ENCODE results near the gene PID1. TPM values are rescaled to one million over a fixed set of nuclear protein-coding genes. Genes with fewer than 3 reads are reported as not detected.

The PID1 gene
- total RNA-seq, 2 experiments from 2014 or later: not detected

DNA sequence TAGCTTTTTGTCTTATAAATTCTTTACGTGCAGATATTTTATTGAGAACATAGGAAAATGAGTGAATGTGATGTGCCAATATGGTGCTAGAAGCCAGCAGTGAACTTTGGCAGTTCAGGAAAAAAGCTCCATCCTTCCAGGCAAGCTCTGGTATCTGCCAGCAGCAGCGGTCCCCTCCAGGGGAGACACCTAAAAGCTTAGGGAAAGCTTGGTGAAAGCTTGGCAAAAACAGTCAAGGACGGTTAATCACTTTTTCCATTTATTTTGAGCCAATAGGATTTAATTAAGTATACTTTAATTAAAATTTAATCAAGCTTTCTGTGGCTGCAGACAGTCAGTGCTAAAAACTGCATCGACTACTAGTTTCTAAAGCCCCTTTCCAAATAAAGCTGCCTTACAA is 60.4 kb downstream of the PID1 start:
- H3K9me3 ChIP-seq (ENCODE audit: low read length): no peaks in the 10 kb centered on the region
- H2AFZ ChIP-seq (ENCODE audit: low read length): no peak overlapping the region
- no TSS peak for BruUV-seq (replicated peaks)
- H3K4me3 ChIP-seq (ENCODE audit: low read depth, low read length, poor library complexity, severe bottlenecking): no peak overlapping the region
- DNase-seq (ENCODE audit: low spot score): no peak
- ChIA-PET CTCF (ENCODE audit: unreplicated experiment) (no interaction called here), POLR2A (no interaction called here)
- no peaks in the 10 kb centered on the region for H3K9me2 ChIP-seq (ENCODE audit: insufficient read depth, low read length)
- H3K36me3 ChIP-seq (ENCODE audit: insufficient read depth, low read length): no peaks in the 10 kb centered on the region
- H4K20me1 ChIP-seq (ENCODE audit: insufficient read depth, low read length): no peaks in the 10 kb centered on the region
- H3K79me2 ChIP-seq (ENCODE audit: insufficient read depth, low read depth, low read length): no peaks in the 10 kb centered on the region
- no peaks in the 10 kb centered on the region for H3K4me1 ChIP-seq (ENCODE audit: insufficient read depth, low read length, poor library complexity, severe bottlenecking)
- intact Hi-C loops (cut with micrococcal nuclease; ENCODE audit: unreplicated experiment): no loop called here
- H3K4me2 ChIP-seq (ENCODE audit: low read length): no peak overlapping the region
- TF ChIP-seq, protein P1, sequence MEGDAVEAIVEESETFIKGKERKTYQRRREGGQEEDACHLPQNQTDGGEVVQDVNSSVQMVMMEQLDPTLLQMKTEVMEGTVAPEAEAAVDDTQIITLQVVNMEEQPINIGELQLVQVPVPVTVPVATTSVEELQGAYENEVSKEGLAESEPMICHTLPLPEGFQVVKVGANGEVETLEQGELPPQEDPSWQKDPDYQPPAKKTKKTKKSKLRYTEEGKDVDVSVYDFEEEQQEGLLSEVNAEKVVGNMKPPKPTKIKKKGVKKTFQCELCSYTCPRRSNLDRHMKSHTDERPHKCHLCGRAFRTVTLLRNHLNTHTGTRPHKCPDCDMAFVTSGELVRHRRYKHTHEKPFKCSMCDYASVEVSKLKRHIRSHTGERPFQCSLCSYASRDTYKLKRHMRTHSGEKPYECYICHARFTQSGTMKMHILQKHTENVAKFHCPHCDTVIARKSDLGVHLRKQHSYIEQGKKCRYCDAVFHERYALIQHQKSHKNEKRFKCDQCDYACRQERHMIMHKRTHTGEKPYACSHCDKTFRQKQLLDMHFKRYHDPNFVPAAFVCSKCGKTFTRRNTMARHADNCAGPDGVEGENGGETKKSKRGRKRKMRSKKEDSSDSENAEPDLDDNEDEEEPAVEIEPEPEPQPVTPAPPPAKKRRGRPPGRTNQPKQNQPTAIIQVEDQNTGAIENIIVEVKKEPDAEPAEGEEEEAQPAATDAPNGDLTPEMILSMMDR (conservative IDR thresholded peaks at IDR 0.05; ENCODE audit: low read length): no peak
- no peak for TF ChIP-seq EZH2phosphoT487 (IDR thresholded peaks at IDR 0.05; ENCODE audit: borderline replicate concordance, low read depth, low read length)
- H3K27ac ChIP-seq (ENCODE audit: low read depth, low read length, poor library complexity, severe bottlenecking): no peak overlapping the region

DNA sequence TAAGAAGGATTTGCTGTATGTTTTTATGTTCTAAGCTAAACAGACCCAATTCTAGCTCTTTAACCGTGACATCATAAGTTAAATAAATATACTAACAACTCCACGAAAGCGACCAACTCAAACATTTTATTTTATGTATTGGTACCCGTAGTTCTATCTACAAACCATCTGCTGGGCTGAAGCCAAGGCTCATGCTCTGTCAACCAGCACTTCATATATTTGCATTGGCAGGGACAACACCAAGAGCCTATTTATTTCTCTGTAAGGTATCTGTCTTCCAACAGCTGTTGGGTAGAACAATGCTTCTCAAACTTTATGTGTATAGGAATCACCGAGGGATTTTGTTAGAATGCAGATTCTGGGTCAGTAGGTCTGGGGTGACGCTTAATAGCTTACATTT is 64.5 kb downstream of the PID1 start:
- TF ChIP-seq EZH2phosphoT487 (IDR thresholded peaks at IDR 0.05; ENCODE audit: borderline replicate concordance, low read depth, low read length): no peak
- TF ChIP-seq, protein P1 (conservative IDR thresholded peaks at IDR 0.05; ENCODE audit: low read length): no peak
- ChIA-PET CTCF (ENCODE audit: unreplicated experiment) (no interaction called here), POLR2A (no interaction called here)
- Histone ChIP-seq H3K79me2 (ENCODE audit: insufficient read depth, low read depth, low read length) (no peaks in the 10 kb centered on the region), H3K27ac (ENCODE audit: low read depth, low read length, poor library complexity, severe bottlenecking) (no peak overlapping the region), H3K36me3 (ENCODE audit: insufficient read depth, low read length) (no peaks in the 10 kb centered on the region), H3K9me2 (ENCODE audit: insufficient read depth, low read length) (no peaks in the 10 kb centered on the region), H3K4me3 (ENCODE audit: low read depth, low read length, poor library complexity, severe bottlenecking) (no peak overlapping the region), H4K20me1 (ENCODE audit: insufficient read depth, low read length) (no peaks in the 10 kb centered on the region), H3K9me3 (ENCODE audit: low read length) (no peaks in the 10 kb centered on the region), H3K4me1 (ENCODE audit: insufficient read depth, low read length, poor library complexity, severe bottlenecking) (no peaks in the 10 kb centered on the region), H3K4me2 (ENCODE audit: low read length) (no peak overlapping the region), H2AFZ (ENCODE audit: low read length) (no peak overlapping the region)
- no TSS peak for BruUV-seq (replicated peaks)
- DNase-seq (ENCODE audit: low spot score): no peak
- intact Hi-C loops (cut with micrococcal nuclease; ENCODE audit: unreplicated experiment): no loop called here

DNA sequence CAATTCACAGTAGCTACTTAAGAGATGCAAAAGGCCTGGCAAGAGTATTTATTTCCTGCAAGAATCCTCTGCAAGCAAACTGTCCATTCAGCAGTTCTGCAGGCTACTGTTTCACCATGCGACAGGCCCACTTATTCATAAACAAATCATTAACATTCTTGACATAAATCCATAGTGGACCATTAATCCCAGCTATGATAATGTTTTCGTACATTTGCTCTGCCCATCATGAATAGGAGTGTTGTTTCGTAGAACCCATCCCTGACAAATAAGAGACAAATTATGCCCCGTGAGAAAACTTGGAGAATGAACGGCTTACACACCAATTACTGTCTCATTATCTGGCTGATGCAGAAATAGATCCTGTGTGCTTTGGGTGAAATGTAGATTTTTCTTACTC is 65.4 kb downstream of the PID1 start:
- Histone ChIP-seq H3K4me3 (ENCODE audit: low read depth, low read length, poor library complexity, severe bottlenecking) (no peak overlapping the region), H3K27ac (ENCODE audit: low read depth, low read length, poor library complexity, severe bottlenecking) (no peak overlapping the region), H4K20me1 (ENCODE audit: insufficient read depth, low read length) (no peaks in the 10 kb centered on the region), H3K9me3 (ENCODE audit: low read length) (no peaks in the 10 kb centered on the region), H3K79me2 (ENCODE audit: insufficient read depth, low read depth, low read length) (no peaks in the 10 kb centered on the region), H3K4me1 (ENCODE audit: insufficient read depth, low read length, poor library complexity, severe bottlenecking) (no peaks in the 10 kb centered on the region), H3K9me2 (ENCODE audit: insufficient read depth, low read length) (no peaks in the 10 kb centered on the region), H3K4me2 (ENCODE audit: low read length) (no peak overlapping the region), H2AFZ (ENCODE audit: low read length) (no peak overlapping the region), H3K36me3 (ENCODE audit: insufficient read depth, low read length) (no peaks in the 10 kb centered on the region)
- intact Hi-C loops (cut with micrococcal nuclease; ENCODE audit: unreplicated experiment): no loop called here
- POLR2A ChIA-PET: no interaction called here
- CTCF ChIA-PET (ENCODE audit: unreplicated experiment): no interaction called here
- no peak for DNase-seq (ENCODE audit: low spot score)
- no TSS peak for BruUV-seq (replicated peaks)
- no peak for TF ChIP-seq EZH2phosphoT487 (IDR thresholded peaks at IDR 0.05; ENCODE audit: borderline replicate concordance, low read depth, low read length)
- TF ChIP-seq, protein P1 (conservative IDR thresholded peaks at IDR 0.05; ENCODE audit: low read length): no peak

All from OCI-LY7 (cell line).